ENCODE results near the gene SLC22A4. TPM values are rescaled to one million over a fixed set of nuclear protein-coding genes. Genes with fewer than 3 reads are reported as not detected.

The SLC22A4 gene
- polyA plus RNA-seq, 1 donor (not counting 4 experiments of a cell fraction or from before 2014, with no cell fraction given), result 1.4 TPM

- dilution Hi-C loops (cut with MboI; ENCODE audit: extremely low pct_ligation_motif_present, low sequenced_read_pairs), result no loop called here
- Histone ChIP-seq H3K36me3 (ENCODE audit: control insufficient read depth in 2 of 2, extremely low read depth in 1 of 2, insufficient read depth in 2 of 2, low read length in 2 of 2) (peaks cover 44 to 63% of the 10 kb centered on the region in 2 experiments), H4K20me1 (ENCODE audit: control insufficient read depth, extremely low read depth, insufficient read depth, low read length) (peaks cover 2% of the 10 kb centered on the region), H3K27ac (ENCODE audit: control insufficient read depth, insufficient read depth, low read length) (no peak overlapping the region), H3K4me3 (ENCODE audit: control insufficient read depth in 2 of 3, extremely low read depth in 1 of 3, insufficient read depth in 2 of 3, low read depth in 1 of 3, low read length in 3 of 3) (no peak overlapping the region), H3K4me2 (ENCODE audit: control insufficient read depth, extremely low read depth, insufficient read depth, low read depth, low read length) (no peak overlapping the region), H3K9me3 (ENCODE audit: control insufficient read depth, low read depth, low read length) (no peaks in the 10 kb centered on the region), H2AFZ (ENCODE audit: control insufficient read depth, low read length) (no peak overlapping the region), H3K27me3 (ENCODE audit: control insufficient read depth, extremely low read depth, insufficient read depth, low read length) (no peaks in the 10 kb centered on the region), H3K4me1 (ENCODE audit: control insufficient read depth, extremely low read depth, insufficient read depth, low read length) (peaks cover 21% of the 10 kb centered on the region), H3K9me1 (ENCODE audit: control insufficient read depth, extremely low read depth, insufficient read depth, low read length) (peaks cover 2% of the 10 kb centered on the region), H3K9ac (ENCODE audit: control insufficient read depth, extremely low read depth, insufficient read depth, low read length) (no peak overlapping the region), H3K79me2 (ENCODE audit: control insufficient read depth, insufficient read depth, low read length) (peaks cover 3% of the 10 kb centered on the region)
- FAIRE-seq, result no peak
- DNase-seq (ENCODE audit: low read depth, low spot score), result no peak
- TF ChIP-seq EZH2 (IDR thresholded peaks at IDR 0.05; ENCODE audit: low read length) (no peak), CTCF (optimal IDR thresholded peaks at IDR 0.05 in 1 of 3, IDR thresholded peaks at IDR 0.05 in 1 of 3, conservative IDR thresholded peaks at IDR 0.05 in 1 of 3; ENCODE audit: extremely low read depth in 1 of 3, insufficient read depth in 2 of 3, low read length in 3 of 3) (no peak)
Observed at GRCh38 chr5:132267166-132267739, 26.9 kb upstream of the SLC22A4 start.

DNA sequence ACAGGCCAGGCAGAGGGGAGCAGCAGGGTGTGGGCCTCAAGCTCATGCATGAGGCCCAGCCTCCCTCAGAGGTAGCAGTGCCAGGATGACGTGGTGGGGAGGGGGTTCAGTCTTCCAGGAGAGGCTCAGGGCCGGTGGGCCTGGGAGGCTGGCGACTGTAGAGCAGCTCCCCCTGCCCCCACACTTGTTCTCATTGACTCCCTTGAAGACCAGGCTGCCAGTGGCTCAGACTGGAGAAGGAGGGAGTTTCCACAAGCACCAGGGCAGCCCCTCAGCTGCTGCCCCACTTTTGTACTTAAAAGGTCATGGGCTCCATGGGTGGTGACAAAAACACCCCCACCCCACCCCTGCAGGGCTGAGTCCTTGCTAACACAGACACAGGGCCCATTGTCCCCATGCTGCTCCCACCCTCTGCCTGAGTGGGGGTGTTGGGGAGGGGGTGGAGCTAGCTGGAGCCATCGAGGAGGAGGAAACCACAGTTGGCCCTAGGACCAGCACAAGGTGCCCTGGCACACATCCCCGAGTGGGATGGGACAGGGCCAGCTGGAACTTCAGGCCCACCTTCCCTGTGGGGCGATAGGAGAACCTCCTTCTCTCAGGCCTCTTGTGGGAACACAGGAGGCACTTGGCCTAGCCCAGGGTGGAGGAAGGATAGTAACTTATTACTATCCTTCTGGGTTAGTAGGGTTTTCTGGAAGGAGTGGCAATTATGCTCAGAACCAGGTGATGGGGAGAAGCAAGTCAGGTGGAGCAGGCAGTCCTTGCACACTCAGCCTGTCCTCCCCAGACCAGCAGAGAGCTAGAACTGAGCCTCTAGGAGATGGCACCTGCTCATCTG lies 26.0 kb upstream of the SLC22A4 start:
- dilution Hi-C loops (cut with MboI; ENCODE audit: extremely low pct_ligation_motif_present, low sequenced_read_pairs), result no loop called here
- Histone ChIP-seq H2AFZ (ENCODE audit: control insufficient read depth, low read length) (no peak overlapping the region), H3K27ac (ENCODE audit: control insufficient read depth, insufficient read depth, low read length) (no peak overlapping the region), H3K4me2 (ENCODE audit: control insufficient read depth, extremely low read depth, insufficient read depth, low read depth, low read length) (no peak overlapping the region), H3K27me3 (ENCODE audit: control insufficient read depth, extremely low read depth, insufficient read depth, low read length) (no peaks in the 10 kb centered on the region), H3K9me3 (ENCODE audit: control insufficient read depth, low read depth, low read length) (no peaks in the 10 kb centered on the region), H3K36me3 (ENCODE audit: control insufficient read depth in 2 of 2, extremely low read depth in 1 of 2, insufficient read depth in 2 of 2, low read length in 2 of 2) (peaks cover 39 to 59% of the 10 kb centered on the region in 2 experiments), H4K20me1 (ENCODE audit: control insufficient read depth, extremely low read depth, insufficient read depth, low read length) (peaks cover 2% of the 10 kb centered on the region), H3K79me2 (ENCODE audit: control insufficient read depth, insufficient read depth, low read length) (no peaks in the 10 kb centered on the region), H3K9ac (ENCODE audit: control insufficient read depth, extremely low read depth, insufficient read depth, low read length) (no peak overlapping the region), H3K9me1 (ENCODE audit: control insufficient read depth, extremely low read depth, insufficient read depth, low read length) (peaks cover 2% of the 10 kb centered on the region), H3K4me1 (ENCODE audit: control insufficient read depth, extremely low read depth, insufficient read depth, low read length) (peaks cover 21% of the 10 kb centered on the region), H3K4me3 (ENCODE audit: control insufficient read depth in 2 of 3, extremely low read depth in 1 of 3, insufficient read depth in 2 of 3, low read depth in 1 of 3, low read length in 3 of 3) (no peak overlapping the region)
- no peak for DNase-seq (ENCODE audit: low read depth, low spot score)
- FAIRE-seq, result no peak
- TF ChIP-seq EZH2 (IDR thresholded peaks at IDR 0.05; ENCODE audit: low read length) (no peak), CTCF (optimal IDR thresholded peaks at IDR 0.05 in 1 of 3, IDR thresholded peaks at IDR 0.05 in 1 of 3, conservative IDR thresholded peaks at IDR 0.05 in 1 of 3; ENCODE audit: extremely low read depth in 1 of 3, insufficient read depth in 2 of 3, low read length in 3 of 3) (no peak)
